Suprapubic skin (tissue), 4 donors: ENCODE results near the gene TSPAN13. TPM values are rescaled to one million over a fixed set of nuclear protein-coding genes. Genes with fewer than 3 reads are reported as not detected.

ENCODE experiments used
- DNase-seq, 2 donors: peaks; one replicate each; pipeline ENCODE4 v3.0.0-alpha.2; 2019; ENCODE audit warnings: low spot score in 2 of 2
- H3K27ac ChIP-seq: fragments of 200-600 bp; sonication (generic); one replicate; pipeline ENCODE4 v1.5.1; 2019
- H3K27me3 ChIP-seq: fragments of 200-600 bp; sonication (generic); one replicate; pipeline ENCODE4 v1.5.1; 2019
- H3K36me3 ChIP-seq: fragments of 200-600 bp; sonication (generic); one replicate; pipeline ENCODE4 v1.5.1; 2019
- H3K4me1 ChIP-seq: fragments of 200-600 bp; sonication (generic); one replicate; pipeline ENCODE4 v1.5.1; 2019
- H3K4me3 ChIP-seq: fragments of 200-600 bp; sonication (generic); one replicate; pipeline ENCODE4 v1.5.1; 2019; ENCODE audit warnings: mild to moderate bottlenecking
- H3K9me3 ChIP-seq: fragments of 200-600 bp; sonication (generic); one replicate; pipeline ENCODE4 v1.5.1; 2019
- CTCF ChIP-seq, 2 donors: fragments of 200-600 bp in 1 of 2; fragments of 450-650 bp in 1 of 2; sonication (generic) in 1 of 2; IDR thresholded peaks; one replicate each; pipeline ENCODE4 v1.5.1; 2016 to 2019; ENCODE audit warnings: antibody characterized with exemption in 2 of 2, mild to moderate bottlenecking in 1 of 2, moderate library complexity in 1 of 2
- EP300 ChIP-seq: sonication (generic); formaldehyde crosslinking; IDR thresholded peaks from one replicate; pipeline ENCODE4 v1.6.1; 2017; ENCODE audit warnings: antibody characterized with exemption
- POLR2A ChIP-seq, 2 donors: fragments of 450-650 bp; IDR thresholded peaks; one replicate each; pipeline ENCODE4 v1.6.1; 2017; ENCODE audit warnings: antibody characterized with exemption in 2 of 2, mild to moderate bottlenecking in 2 of 2, moderate library complexity in 2 of 2
- POLR2AphosphoS5 ChIP-seq, 3 donors: sonication (generic); formaldehyde crosslinking; IDR thresholded peaks; one replicate each; pipeline ENCODE4 v1.6.1; 2017; ENCODE audit warnings: antibody characterized with exemption in 3 of 3
- WGBS: methylation state at CpG from one replicate; pipeline ENCODE4 v1.1.5; 2018; 5-methylcytosine and 5-hydroxymethylcytosine counted together
- total RNA-seq, 4 donors: library from RNA; depleted of rRNA; stranded (reverse); fragments of >200 nt; gene quantifications; one replicate each; pipeline ENCODE4 v1.1.0, GENCODE V29; 2016

TSPAN13 gene
- total RNA-seq, 4 donors from 2014 or later = 6.9 to 17.2 (median 12.4) TPM

GRCh38 chr7:16826060-16826459 is 72.5 kb downstream of the TSPAN13 start:
- no peak for TF ChIP-seq POLR2A (IDR thresholded peaks at IDR 0.05)
- TF ChIP-seq CTCF (IDR thresholded peaks at IDR 0.05) = no peak
- no peak for TF ChIP-seq EP300
- TF ChIP-seq POLR2AphosphoS5 (IDR thresholded peaks at IDR 0.05) = no peak

GRCh38 chr7:16833373-16833772 is 79.8 kb downstream of the TSPAN13 start:
- H3K9me3 ChIP-seq = no peaks in the 10 kb centered on the region
- WGBS = 57% methylated on average over 1 of the region's 1 CpG
- H3K27ac ChIP-seq = no peak overlapping the region
- no peak overlapping the region for H3K4me3 ChIP-seq
- no peaks in the 10 kb centered on the region for H3K4me1 ChIP-seq
- no peaks in the 10 kb centered on the region for H3K36me3 ChIP-seq
- no peaks in the 10 kb centered on the region for H3K27me3 ChIP-seq
- TF ChIP-seq CTCF (IDR thresholded peaks at IDR 0.05) (no peak), POLR2AphosphoS5 (IDR thresholded peaks at IDR 0.05) (no peak), POLR2A (IDR thresholded peaks at IDR 0.05) (no peak), EP300 (no peak)
- DNase-seq = no peak

More at GRCh38 chr7:16826060-16826459, 72.5 kb downstream of the TSPAN13 start:
- Histone ChIP-seq H3K4me1 (no peaks in the 10 kb centered on the region), H3K27me3 (no peaks in the 10 kb centered on the region), H3K9me3 (no peaks in the 10 kb centered on the region), H3K27ac (no peak overlapping the region), H3K36me3 (no peaks in the 10 kb centered on the region), H3K4me3 (no peak overlapping the region)
- DNase-seq = no peak

Other genes starting within 250 kb of the TSPAN13 start
- gene LRRC72, start 226.9 kb upstream of the TSPAN13 start, total RNA-seq = not detected
- gene ANKMY2, start 108.0 kb upstream of the TSPAN13 start, total RNA-seq = 10 to 100 TPM in 1 of 4 donors, 1 to 10 TPM in 3; 5.2 to 16.2 (median 9.4) TPM
- gene BZW2, start 107.6 kb upstream of the TSPAN13 start, total RNA-seq = 10 to 100 TPM; 60.5 to 97.9 (median 84.4) TPM
- 10 to 100 TPM in 2 of 4 donors, 1 to 10 TPM in 1, not detected in 1; 8.5 to 19.3 (median 15.8) TPM for gene AGR2, start 51.2 kb downstream of the TSPAN13 start, total RNA-seq
- 1 to 10 TPM in 1 of 4 donors, not detected in 3; 3.9 TPM for gene AGR3, start 128.2 kb downstream of the TSPAN13 start, total RNA-seq